B cell (primary cell): ENCODE data around the gene SAMD3.
"Not testable (repeated sequence)": the region's sequence is repeated elsewhere in the genome, so short reads cannot be mapped to it uniquely, and the experiment has no call there.

Source experiments
- CTCF ChIP-seq: fragments of 200-600 bp; IDR thresholded peaks from one replicate; pipeline ENCODE4 v1.8.0; 2022; ENCODE audit warnings: antibody characterized with exemption, mild to moderate bottlenecking
- EZH2 ChIP-seq: IDR thresholded peaks from 2 replicates; pipeline ENCODE4 v1.6.1; 2012; ENCODE audit warnings: borderline replicate concordance, low read depth, mild to moderate bottlenecking, moderate library complexity, low read length; ENCODE audit not compliant: insufficient read depth, poor library complexity, severe bottlenecking

- not testable (repeated sequence) for TF ChIP-seq CTCF, EZH2
Observed at GRCh38 chr6:130194434-130194833, 28.3 kb downstream of the SAMD3 start.
